ENCODE results near the gene RALY. TPM values are rescaled to one million over a fixed set of nuclear protein-coding genes. Genes with fewer than 3 reads are reported as not detected.
"Not testable (repeated sequence)": the region's sequence is repeated elsewhere in the genome, so short reads cannot be mapped to it uniquely, and the experiment has no call there.

RALY gene
- total RNA-seq, 1 donor, result 42.3 TPM

DNA sequence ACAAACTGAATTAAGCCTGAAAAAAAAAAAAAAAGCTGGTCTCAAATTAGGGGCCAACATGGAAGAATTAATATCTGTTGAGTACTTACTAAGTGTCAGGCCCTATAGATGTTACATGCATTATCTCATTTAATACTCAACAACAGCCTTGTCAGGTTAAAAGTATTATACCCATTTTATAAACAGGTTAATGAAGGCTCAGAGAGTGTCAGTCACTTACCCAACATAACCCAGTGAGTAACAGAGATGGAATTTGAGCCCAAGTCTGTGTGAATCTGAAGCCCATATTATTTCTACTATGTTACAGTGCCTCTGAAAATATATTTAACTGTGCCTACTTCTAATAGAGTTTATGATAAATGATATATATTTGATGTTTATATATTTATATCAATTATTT lies 129.6 kb downstream of the RALY start:
- no peak overlapping the region for H3K4me3 ChIP-seq (ENCODE audit: low read depth, low read length)
- TF ChIP-seq, protein P1, sequence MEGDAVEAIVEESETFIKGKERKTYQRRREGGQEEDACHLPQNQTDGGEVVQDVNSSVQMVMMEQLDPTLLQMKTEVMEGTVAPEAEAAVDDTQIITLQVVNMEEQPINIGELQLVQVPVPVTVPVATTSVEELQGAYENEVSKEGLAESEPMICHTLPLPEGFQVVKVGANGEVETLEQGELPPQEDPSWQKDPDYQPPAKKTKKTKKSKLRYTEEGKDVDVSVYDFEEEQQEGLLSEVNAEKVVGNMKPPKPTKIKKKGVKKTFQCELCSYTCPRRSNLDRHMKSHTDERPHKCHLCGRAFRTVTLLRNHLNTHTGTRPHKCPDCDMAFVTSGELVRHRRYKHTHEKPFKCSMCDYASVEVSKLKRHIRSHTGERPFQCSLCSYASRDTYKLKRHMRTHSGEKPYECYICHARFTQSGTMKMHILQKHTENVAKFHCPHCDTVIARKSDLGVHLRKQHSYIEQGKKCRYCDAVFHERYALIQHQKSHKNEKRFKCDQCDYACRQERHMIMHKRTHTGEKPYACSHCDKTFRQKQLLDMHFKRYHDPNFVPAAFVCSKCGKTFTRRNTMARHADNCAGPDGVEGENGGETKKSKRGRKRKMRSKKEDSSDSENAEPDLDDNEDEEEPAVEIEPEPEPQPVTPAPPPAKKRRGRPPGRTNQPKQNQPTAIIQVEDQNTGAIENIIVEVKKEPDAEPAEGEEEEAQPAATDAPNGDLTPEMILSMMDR (IDR thresholded peaks at IDR 0.05; ENCODE audit: insufficient read depth, low read depth, low read length), result no peak
- DNase-seq (ENCODE audit: low read depth), result no peak

DNA sequence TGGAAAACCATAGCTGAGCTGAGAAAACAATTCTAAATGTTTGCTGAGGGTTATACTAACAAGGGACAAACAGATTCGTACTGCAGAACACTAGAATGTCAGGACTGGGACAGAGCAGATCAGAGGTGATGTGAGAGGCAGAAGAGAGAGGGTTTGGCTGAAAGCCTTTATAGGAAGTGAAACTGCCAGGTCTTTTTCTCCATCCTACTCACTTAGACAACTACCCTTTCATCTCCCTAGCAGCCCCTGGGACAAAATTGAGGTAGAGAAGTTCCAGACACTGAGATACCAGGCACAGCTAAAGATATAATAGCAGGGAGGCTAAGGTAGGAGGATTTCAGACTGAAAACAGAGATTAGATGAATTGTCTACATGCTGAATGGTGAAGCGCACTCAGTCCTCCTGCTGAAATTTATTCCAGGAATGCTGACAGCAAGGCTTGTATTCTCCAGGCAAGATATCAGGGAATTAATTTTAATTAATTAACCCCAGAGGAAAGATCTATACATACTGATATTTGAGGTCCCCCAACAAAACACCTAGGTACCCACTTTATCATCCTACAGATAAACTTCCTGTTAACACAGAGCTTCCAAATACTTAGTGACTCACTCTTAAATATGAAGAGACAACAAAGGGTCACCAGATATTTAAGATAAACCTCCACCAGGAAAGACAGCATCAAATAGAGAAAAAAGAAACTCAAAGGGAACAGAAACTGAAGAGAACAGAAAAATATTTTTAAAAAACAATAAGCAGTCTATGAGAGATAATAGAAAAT lies 130.9 kb downstream of the RALY start:
- DNase-seq (ENCODE audit: low read depth), result no peak
- TF ChIP-seq, protein P1 (IDR thresholded peaks at IDR 0.05; ENCODE audit: insufficient read depth, low read depth, low read length), result no peak
- H3K4me3 ChIP-seq (ENCODE audit: low read depth, low read length), result no peak overlapping the region

DNA sequence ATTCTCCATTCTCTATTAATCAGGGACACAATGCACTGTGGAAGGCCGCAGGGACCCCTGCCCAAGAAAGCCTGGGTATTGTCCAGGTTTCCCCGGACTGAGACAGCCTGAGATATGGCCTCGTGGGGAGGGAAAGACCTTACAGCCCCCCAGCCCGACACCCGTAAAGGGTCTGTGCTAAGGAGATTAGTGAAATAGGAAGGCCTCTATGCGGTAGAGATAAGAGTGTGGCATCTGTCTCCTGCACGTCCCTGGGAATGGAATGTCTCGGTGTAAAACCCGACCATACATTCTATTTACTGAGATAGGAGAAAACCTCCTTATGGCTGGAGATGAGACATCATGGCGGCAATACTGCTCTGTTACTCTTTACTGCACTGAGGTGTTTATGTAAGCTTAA lies 134.1 kb downstream of the RALY start:
- no peak overlapping the region for H3K4me3 ChIP-seq (ENCODE audit: low read depth, low read length)
- TF ChIP-seq, protein P1 (IDR thresholded peaks at IDR 0.05; ENCODE audit: insufficient read depth, low read depth, low read length), result no peak
- DNase-seq (ENCODE audit: low read depth), result no peak

DNA sequence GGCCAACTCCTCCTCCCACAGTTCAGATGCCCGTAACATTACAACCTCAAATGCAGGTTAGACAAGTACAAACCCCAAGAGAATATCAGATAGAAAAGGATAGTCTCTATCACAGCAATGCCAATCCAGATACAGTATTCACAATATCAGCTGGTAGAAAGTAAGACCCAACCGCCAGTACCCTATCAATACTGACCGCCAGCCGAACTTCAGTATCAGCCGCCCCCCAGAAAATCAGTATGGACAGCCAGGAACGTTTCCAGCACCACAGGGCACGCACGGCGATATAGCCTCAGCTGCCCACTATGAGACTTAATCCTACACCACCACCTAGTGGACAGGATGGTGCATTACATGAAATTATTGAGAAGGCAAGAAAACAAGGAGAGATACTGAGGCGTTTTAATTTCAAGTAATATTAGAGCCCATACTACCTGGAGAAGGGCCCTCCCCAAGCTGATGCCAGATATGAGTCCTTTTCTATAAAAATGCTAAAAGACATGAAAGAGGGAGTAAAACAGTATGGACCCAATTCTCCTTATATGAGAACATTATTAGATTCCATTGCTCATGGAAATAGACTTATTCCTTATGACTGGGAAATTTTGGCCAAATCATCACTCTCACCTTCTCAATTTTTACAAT lies 135.9 kb downstream of the RALY start:
- no peak overlapping the region for H3K4me3 ChIP-seq (ENCODE audit: low read depth, low read length)
- TF ChIP-seq, protein P1 (IDR thresholded peaks at IDR 0.05; ENCODE audit: insufficient read depth, low read depth, low read length), result peak; percentile 84
- peak; percentile 80 for DNase-seq (ENCODE audit: low read depth)

DNA sequence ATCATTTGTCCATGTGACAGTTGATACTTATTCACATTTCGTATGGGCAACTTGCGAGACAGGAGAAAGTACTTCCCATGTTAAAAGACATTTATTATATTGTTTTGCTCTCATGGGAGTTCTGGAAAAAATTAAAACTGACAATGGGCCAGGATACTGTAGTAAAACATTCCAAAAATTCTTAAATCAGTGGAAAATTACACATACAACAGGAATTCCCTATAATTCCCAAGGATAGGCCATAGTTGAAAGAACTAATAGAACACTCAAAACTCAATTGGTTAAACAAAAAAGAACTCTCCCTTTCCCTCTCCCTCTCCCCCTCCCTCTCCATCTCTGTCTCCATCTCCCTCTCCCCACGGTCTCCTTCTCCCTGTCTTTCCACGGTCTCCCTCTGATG lies 137.8 kb downstream of the RALY start:
- no peak for DNase-seq (ENCODE audit: low read depth)
- TF ChIP-seq, protein P1 (IDR thresholded peaks at IDR 0.05; ENCODE audit: insufficient read depth, low read depth, low read length), result no peak
- no peak overlapping the region for H3K4me3 ChIP-seq (ENCODE audit: low read depth, low read length)

DNA sequence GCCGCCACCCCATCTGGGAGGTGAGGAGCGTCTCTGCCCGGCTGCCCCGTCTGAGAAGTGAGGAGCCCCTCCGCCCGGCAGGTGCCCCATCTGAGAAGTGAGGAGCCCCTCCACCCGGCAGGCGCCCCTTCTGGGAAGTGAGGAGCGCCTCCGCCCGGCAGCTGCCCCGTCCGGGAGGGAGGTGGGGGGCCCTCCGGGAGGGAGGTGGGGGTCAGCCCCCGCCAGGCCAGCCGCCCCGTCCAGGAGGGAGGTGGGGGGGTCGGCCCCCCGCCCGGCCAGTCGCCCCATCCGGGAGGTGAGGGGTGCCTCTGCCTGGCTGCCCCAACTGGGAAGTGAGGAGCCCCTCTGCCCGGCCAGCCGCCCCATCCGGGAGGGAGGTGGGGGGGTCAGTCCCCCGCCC lies 138.8 kb downstream of the RALY start:
- not testable (repeated sequence) for DNase-seq (ENCODE audit: low read depth); H3K4me3 ChIP-seq (ENCODE audit: low read depth, low read length)

DNA sequence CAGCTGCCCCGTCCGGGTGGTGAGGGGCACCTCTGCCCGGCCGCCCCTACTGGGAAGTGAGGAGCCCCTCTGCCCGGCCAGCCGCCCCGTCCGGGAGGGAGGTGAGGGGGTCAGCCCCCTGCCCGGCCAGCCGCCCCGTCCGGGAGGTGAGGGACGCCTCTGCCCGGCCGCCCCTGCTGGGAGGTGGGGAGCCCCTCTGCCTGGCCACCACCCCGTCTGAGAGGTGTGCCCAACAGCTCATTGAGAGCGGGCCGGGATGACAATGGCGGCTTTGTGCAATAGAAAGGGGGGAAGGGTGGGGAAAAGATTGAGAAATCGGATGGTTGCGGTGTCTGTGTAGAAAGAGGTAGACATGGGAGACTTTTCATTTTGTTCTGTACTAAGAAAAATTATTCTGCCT lies 139.2 kb downstream of the RALY start:
- H3K4me3 ChIP-seq (ENCODE audit: low read depth, low read length); DNase-seq (ENCODE audit: low read depth): not testable (repeated sequence)

DNA sequence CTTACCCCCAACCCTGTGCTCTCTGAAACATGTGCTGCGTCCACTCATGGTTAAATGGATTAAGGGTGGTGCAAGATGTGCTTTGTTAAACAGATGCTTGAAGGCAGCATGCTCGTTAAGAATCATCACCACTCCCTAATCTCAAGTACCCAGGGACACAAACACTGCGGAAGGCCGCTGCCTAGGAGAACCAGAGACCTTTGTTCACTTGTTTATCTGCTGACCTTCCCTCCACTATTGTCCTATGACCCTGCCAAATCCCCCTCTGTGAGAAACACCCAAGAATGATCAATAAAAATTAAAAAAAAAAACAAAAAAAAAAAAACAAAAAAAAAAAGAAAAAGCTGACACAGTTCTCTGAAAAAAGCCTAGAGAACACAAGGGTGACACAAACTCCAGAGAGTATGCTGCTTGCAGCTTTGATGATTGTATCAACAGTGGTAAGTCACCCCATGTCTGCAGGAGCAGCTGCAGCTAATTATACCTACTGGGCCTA lies 139.7 kb downstream of the RALY start:
- not testable (repeated sequence) for DNase-seq (ENCODE audit: low read depth)

More for the DNA sequence above, 139.7 kb downstream of the RALY start:
- H3K4me3 ChIP-seq (ENCODE audit: low read depth, low read length), result not testable (repeated sequence)

Small RNAs within 50 kb of the gene (small RNA-seq; reads per million reads assigned to genes)
- not detected for gene MIR4755

Other genes starting within 250 kb of the RALY start
- 28.3 and 32.0 TPM in 2 replicates for gene CHMP4B, start 182.6 kb upstream of the RALY start, total RNA-seq
- 115 and 125 TPM in 2 replicates for gene EIF2S2, start 118.3 kb downstream of the RALY start, total RNA-seq
- gene ASIP, start 247.5 kb downstream of the RALY start, total RNA-seq, result not detected in 2 replicates